Left colon (tissue), 2 donors: ENCODE measurements around the gene MAD1L1. TPM values are rescaled to one million over a fixed set of nuclear protein-coding genes. Genes with fewer than 3 reads are reported as not detected.

Source experiments
- ATAC-seq: fragments of 200-7000 bp; cut with Tn5 transposase; one replicate; pipeline ENCODE4 v1.9.1; 2020; ENCODE audit warnings: mild to moderate bottlenecking, moderate library complexity
- DNase-seq, 2 donors: peaks; one replicate each; pipeline ENCODE4 v3.0.0-alpha.2; 2020
- intact Hi-C, 2 donors: fragments of 100-400 bp; cut with DNase I in 1 of 2; cut with micrococcal nuclease in 1 of 2; formaldehyde crosslinking; loops; one replicate each; pipeline versions ENCODE4 v1.11.2 to v1.14.0; 2022; cut with DNase I, micrococcal nuclease
- total RNA-seq, 2 donors: library from RNA; stranded (reverse); fragmentation: NEBNext Ultra II Directional; extraction: Animal tissue kit (Norgen Biotek cat#: 25700); gene quantifications; one replicate each; pipeline ENCODE4 v1.2.1, GENCODE V29; 2021
- donor health status: DM: no; HTN: no; CAD: no.
- donor health status: DM: yes; HTN: yes; CAD: no.

MAD1L1 gene
- total RNA-seq, 2 donors from 2014 or later, result 22.1 to 28.2 TPM

DNA sequence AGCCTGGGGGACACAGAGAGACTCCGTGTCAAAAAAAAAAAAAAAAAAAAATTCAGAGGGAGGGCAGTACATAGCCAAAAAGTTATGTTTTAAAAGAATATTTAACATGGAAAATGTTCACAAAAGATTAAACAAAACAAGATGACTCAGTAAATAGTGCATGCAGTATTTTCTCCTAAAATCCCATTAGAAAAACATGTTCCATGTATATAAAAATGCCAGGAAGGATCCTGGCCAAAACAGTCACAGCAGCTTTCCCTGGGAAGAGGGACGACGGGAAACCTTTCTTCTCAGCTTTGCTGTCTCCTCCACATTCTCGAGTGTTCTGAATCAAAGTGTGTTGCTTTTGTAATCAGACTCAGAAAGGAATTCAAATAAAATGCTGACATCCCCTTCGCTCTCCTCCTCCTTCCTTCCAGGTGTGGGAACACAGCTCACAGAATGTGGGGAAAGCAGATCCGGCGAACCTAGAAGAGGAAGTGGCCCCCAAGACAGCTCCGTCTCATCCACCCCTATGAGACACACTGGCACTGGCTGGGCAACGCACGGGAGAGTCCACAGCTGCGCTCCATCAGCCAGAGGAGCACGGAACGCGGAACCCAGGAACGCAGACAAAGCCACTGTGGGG is 139.4 kb downstream of the MAD1L1 start:
- DNase-seq (no peak), ATAC-seq (no peak)
- intact Hi-C loops, result no loop called here

GRCh38 chr7:2092279-2092678 is 140.5 kb downstream of the MAD1L1 start:
- no peak for ATAC-seq
- intact Hi-C loops, result no loop called here

DNA sequence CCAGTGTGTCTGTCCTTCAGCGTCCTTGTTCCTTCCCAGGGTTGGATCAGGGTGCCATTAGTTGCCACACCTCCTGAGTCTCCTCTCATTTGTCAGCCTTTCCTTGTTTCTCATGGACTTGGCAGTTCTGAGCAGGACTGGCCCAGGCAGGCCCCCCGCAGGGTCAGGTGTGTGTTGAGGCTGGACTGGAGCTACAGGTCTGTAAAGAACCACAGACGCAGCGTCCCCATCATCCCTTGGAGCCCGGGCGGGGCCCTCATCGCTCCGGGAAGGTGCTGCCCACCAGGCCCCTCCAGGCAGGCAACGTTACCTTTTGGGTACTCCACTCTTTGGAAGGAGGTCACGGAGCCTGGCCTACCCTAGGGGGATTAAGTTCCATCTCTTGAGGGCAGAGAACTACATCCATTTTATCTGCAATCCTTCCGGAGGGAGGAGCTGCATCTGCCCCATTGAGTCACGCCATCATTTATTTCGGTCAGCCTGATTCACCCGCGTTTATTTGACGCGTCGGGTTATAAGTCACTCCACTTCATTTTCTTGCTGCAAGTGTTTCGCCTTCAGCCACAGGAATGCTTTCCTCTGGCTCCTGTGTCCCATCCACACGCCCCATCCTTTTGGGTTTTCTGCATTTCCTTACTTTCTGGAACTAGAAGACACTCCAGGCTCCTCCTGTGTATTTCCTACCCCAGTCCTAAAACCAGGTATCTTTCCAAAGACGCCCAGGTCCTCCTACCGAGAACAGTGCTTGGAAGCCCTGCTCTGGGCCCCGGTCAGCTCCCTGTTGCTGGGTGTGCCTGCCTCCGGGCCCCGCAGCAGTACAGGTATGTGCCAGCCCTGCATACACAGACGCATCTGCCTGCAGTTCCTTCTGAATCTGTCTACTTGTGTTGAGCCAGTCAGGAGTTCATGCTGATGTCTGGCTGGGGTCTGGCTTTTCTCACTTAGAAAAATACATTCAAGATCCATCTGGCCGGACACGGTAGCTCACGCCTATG is 141.9 kb downstream of the MAD1L1 start:
- DNase-seq (no peak), ATAC-seq (no peak)
- intact Hi-C loops, result no loop called here

More at GRCh38 chr7:2092279-2092678, 140.5 kb downstream of the MAD1L1 start:
- DNase-seq, result no peak

DNA sequence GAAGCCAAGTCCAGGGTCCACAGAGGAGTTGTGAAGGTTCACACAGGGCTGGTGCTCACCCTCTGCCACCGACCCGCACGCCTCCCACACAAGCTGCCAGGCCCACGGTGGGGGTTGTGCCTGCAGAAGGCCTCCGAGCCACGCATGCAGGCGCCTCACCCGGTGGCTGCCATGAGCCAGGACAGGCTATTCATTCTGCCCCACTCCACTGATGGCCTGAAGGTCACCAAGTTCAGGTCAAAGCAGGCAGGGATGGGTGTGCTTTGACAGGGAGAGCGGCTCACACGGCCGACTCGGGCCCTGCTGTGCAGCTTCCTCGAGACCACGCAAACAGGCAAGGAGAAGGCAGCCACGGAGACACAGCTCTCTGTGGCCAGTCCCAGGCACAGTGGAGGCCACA is 143.9 kb downstream of the MAD1L1 start:
- intact Hi-C loops, result no loop called here
- ATAC-seq (no peak), DNase-seq (no peak)

DNA sequence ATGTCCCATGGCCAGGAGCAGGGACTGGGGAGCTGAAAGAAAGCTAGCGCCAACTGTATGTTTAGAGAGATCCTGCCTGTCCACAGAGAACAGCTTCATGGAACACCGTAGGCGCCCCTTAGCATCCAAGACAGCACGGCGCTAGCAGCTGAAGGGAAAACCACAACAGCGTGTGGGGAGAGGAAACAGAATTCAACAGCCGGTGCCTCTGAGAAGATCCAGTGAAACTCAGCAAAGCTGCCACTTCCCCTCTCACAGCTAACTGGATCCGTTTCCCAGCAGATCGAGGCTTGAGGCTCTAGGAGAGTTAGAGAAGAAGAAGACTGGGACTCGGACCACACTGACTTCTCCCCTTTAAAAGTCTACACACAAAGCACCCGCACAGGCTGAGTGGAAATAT is 145.0 kb downstream of the MAD1L1 start:
- no peak for ATAC-seq
- intact Hi-C loops, result no loop called here

DNA sequence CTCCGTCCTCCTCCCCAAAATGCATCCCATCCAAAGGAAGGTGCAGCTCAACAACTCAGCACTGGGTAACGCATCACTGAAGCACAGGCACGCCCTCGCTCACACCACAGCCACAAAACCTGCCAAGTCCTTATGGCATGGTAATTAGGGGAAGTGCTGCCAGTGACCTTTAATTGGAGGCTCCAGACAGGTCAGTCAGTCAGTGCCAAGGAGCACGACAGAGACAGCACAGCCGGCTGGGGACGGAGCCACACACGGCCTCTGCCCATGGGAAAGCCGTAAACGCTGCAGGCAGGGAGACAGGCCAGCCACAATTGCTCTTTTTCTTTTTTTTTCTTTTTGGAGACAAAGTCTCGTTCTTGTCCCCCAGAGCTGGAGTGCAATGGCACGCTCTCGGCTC is 146.5 kb downstream of the MAD1L1 start:
- ATAC-seq, result peak; percentile 74
- intact Hi-C loops, result no loop called here

More for the DNA sequence above, 145.0 kb downstream of the MAD1L1 start:
- DNase-seq, result no peak

DNA sequence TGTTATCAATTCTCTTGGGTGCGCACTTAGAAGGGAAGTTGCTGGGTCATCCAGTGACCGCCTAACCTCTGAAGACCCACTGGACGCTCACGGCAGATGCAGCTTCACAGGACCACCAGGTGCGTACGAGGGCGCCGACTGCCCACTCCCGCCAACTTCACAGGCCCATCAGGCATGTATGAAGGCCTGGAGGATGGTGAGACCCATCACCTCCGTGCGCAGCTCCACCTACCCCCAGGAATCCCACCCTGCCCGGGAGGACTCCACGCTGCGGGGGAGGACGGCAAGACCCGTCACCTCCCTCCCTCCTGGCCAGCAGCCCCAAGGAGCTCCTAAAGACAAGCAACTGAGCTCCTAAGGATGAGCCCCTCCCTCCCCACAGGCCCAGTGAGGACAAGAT is 146.9 kb downstream of the MAD1L1 start:
- DNase-seq, result no peak
- no peak for ATAC-seq
- intact Hi-C loops, result no loop called here

More for the DNA sequence above, 146.5 kb downstream of the MAD1L1 start:
- no peak for DNase-seq

DNA sequence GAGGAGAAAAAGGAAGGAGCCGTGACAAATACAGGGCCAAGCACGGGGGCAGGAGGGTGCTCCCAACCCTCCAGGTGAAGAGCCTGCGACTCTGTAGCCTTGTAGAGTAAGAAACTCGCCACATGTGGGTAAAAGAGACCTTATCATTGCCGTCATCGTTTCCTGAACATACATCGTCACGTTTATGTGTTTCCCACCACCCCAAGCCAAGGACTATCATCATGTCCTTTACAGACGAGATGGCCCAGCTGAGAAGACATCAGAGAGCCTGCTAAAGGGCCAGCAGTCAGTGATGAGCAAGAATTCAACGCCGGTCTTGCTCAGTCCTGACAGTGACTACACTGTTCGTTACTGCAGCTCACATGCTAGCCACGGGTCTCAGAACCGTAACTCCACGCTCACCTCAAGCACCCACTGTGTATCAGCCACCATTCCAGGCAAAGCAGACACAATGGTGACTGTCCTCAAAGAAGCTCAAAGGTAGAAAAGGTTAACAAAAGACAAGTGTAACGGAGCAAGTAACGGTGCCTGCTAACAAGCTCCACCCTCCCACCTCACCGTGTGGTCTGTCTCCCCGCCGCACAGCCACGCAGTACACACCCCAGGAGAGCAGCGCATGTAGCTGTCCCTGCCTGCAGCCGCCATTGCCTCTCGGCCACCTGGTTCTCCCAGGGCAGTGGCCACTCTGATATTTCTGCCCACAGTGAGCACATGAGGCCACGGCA is 147.8 kb downstream of the MAD1L1 start:
- intact Hi-C loops, result no loop called here
- ATAC-seq, result no peak

GRCh38 chr7:2084331-2084730 is 148.4 kb downstream of the MAD1L1 start:
- ATAC-seq (no peak), DNase-seq (no peak)
- intact Hi-C loops, result no loop called here

More for the DNA sequence above, 147.8 kb downstream of the MAD1L1 start:
- DNase-seq, result no peak

DNA sequence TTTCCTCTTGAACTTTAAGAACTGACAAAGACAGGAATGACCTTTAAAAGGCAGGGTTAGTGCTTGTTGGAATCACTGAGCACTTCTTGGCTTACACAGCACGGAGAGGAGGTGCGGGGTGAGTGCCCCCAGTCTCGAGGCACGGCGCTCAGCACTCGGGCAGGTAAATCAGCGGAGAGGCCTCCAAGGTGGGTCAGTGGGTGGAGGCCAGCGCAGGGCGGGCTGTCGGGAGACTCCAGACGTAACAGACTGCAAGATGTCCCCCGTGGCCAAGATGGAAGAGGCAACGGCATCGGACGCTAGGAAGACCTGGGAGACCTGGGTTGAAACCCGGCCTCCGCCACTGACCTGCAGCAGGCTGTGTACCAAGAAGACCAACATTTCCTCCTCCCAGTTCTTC is 149.4 kb downstream of the MAD1L1 start:
- ATAC-seq (no peak), DNase-seq (no peak)
- intact Hi-C loops, result no loop called here

DNA sequence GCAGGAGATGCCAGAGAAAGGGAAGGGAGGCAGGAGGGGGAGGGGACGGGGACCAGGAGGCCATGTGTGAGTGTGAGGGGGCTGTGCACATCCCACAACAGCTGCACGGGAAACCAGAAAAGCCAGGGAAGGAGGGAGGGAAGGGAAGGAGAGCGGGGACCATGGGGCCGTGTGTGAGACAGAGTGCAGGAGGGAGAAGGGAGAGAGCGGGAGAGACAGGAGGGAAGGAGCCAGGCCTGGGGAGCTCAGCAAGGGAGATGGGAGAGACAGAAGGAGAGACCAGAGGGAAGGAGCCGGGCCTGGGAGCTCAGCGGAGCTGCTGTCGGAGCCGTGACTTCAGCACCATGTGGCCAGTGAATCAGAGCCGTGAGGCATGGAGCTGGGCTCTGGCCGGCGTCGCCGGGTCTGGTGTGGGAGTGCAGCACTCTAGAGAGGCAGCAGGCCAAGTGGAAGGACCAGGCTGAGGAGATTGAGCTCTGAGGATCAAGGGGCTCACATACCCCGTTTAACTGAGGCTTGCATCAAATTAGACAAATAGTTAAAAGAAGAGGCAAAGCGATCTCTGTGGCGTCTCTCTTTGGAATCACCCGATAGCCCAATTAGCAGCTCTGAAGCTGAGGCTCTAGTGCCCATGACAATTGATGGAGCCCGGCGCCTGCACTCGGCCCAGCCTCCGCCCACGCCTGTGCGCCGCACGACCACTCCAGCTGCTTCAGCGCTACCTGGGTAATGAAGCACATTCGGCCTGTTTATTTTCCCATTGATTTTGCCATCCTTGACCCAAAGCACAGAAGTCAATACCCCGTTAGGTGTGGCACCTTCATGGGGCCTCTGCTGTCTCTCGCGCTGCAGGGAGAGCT is 150.4 kb downstream of the MAD1L1 start:
- intact Hi-C loops, result no loop called here
- DNase-seq (no peak), ATAC-seq (no peak)

- DNase-seq (no peak), ATAC-seq (no peak)
- intact Hi-C loops, result no loop called here
Observed at GRCh38 chr7:2081526-2082135, 151.1 kb downstream of the MAD1L1 start.

- intact Hi-C loops, result no loop called here
- ATAC-seq, result no peak
- DNase-seq, result no peak
Observed at GRCh38 chr7:2080477-2080876, 152.3 kb downstream of the MAD1L1 start.

- DNase-seq (no peak), ATAC-seq (peak; percentile 56)
- intact Hi-C loops, result no loop called here
Observed at GRCh38 chr7:2080060-2080387, 152.7 kb downstream of the MAD1L1 start.

GRCh38 chr7:2079332-2080059 is 153.2 kb downstream of the MAD1L1 start:
- ATAC-seq (peak; percentile 91), DNase-seq (peak in 1 of 2 donors; percentile 54)
- intact Hi-C loops, result no loop called here

DNA sequence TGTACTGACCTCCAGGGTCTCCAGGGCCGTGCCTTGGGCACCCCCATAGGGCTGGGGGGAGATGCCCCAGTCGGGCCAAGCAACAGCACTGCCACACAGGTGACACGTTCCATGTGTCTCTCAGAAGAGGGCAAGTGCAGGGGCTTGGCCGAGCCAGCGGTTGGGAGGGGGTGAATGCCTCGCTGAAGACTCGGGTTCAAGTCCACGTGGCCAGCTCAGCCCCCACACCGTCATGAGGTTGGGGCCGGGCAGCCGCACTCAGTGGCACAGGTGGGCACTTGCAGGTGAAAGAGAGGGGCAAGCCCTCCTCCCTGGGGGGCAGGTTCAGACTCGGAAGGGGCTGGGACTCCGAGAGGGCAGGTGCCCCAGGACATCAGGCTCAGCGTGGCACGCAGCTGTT is 153.8 kb downstream of the MAD1L1 start:
- intact Hi-C loops, result no loop called here
- DNase-seq, result no peak
- no peak for ATAC-seq

- intact Hi-C loops, result no loop called here
- no peak for ATAC-seq
- DNase-seq, result no peak
Observed at GRCh38 chr7:2076649-2077064, 156.1 kb downstream of the MAD1L1 start.

DNA sequence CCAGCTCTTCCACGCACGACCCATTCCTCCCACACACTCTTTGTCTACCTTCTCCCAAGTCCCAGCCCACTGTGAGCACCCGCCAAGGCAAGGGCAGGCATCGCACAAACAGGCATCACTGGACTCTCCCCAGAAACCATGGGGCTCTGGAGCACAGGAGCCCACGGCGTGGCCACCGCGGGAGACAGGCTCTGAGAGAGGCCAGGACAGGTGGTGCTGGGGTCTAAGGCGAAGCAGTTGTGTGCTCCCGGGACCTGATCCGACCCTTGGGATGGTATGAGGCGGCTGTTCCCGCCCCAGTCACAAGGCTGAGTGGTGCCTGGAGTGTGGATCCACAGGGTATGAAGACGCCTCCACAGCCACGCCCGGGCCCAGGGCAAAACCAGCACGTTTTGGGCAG is 156.9 kb downstream of the MAD1L1 start:
- intact Hi-C loops, result no loop called here
- DNase-seq, result no peak
- ATAC-seq, result no peak
